ENCODE measurements around the gene ODAD2. TPM values are rescaled to one million over a fixed set of nuclear protein-coding genes. Genes with fewer than 3 reads are reported as not detected.

Gene ODAD2
- total and polyA plus RNA-seq, 2 experiments from 2014 or later = 0.40 to 0.76 TPM

GRCh38 chr10:27948186-27948585 is 50.7 kb downstream of the ODAD2 start:
- H4K20me1 ChIP-seq (ENCODE audit: insufficient read depth, poor library complexity, severe bottlenecking) = no peaks in the 10 kb centered on the region
- no peak for DNase-seq (ENCODE audit: low spot score)
- TF ChIP-seq EZH2 (IDR thresholded peaks at IDR 0.05; ENCODE audit: borderline replicate concordance) = no peak
- no peak for TF ChIP-seq CTCF (IDR thresholded peaks at IDR 0.05; ENCODE audit: poor library complexity)
- no peak for TF ChIP-seq EZH2phosphoT487 (IDR thresholded peaks at IDR 0.05; ENCODE audit: low read depth, severe bottlenecking, unreplicated experiment)
- no peaks in the 10 kb centered on the region for H3K79me2 ChIP-seq
- no peak overlapping the region for H2AFZ ChIP-seq
- H3K27me3 ChIP-seq = peaks cover 6% of the 10 kb centered on the region
- H3K27ac ChIP-seq = no peak overlapping the region
- no peak overlapping the region for H3K4me3 ChIP-seq
- H3K36me3 ChIP-seq (replicated peaks; ENCODE audit: insufficient read depth, low read depth) = no peaks in the 10 kb centered on the region
- no peak overlapping the region for H3K4me2 ChIP-seq
- no peaks in the 10 kb centered on the region for H3K4me1 ChIP-seq (ENCODE audit: insufficient read depth)
- WGBS (ENCODE audit: low lambda C conversion rate, missing lambda C conversion rate) = 60% methylated on average over 1 of the region's 1 CpG
- H3K9me2 ChIP-seq (replicated peaks; ENCODE audit: insufficient read depth) = no peaks in the 10 kb centered on the region
- H3K9me3 ChIP-seq (ENCODE audit: low read depth) = no peaks in the 10 kb centered on the region

GRCh38 chr10:27947540-27947939 is 51.3 kb downstream of the ODAD2 start:
- TF ChIP-seq CTCF (IDR thresholded peaks at IDR 0.05; ENCODE audit: poor library complexity) (no peak), EZH2phosphoT487 (IDR thresholded peaks at IDR 0.05; ENCODE audit: low read depth, severe bottlenecking, unreplicated experiment) (no peak), EZH2 (IDR thresholded peaks at IDR 0.05; ENCODE audit: borderline replicate concordance) (no peak)
- H3K4me3 ChIP-seq = no peak overlapping the region
- H2AFZ ChIP-seq = no peak overlapping the region
- no peak overlapping the region for H3K27ac ChIP-seq
- no peaks in the 10 kb centered on the region for H3K9me3 ChIP-seq (ENCODE audit: low read depth)
- 83% methylated on average over 5 of the region's 5 CpGs for whole genome bisulfite sequencing (ENCODE audit: low lambda C conversion rate, missing lambda C conversion rate)
- H3K9me2 ChIP-seq (replicated peaks; ENCODE audit: insufficient read depth) = no peaks in the 10 kb centered on the region
- H3K27me3 ChIP-seq = peaks cover 6% of the 10 kb centered on the region
- no peak overlapping the region for H3K4me2 ChIP-seq
- no peak for DNase-seq (ENCODE audit: low spot score)
- H3K4me1 ChIP-seq (ENCODE audit: insufficient read depth) = no peaks in the 10 kb centered on the region
- no peaks in the 10 kb centered on the region for H3K79me2 ChIP-seq
- no peaks in the 10 kb centered on the region for H4K20me1 ChIP-seq (ENCODE audit: insufficient read depth, poor library complexity, severe bottlenecking)
- H3K36me3 ChIP-seq (replicated peaks; ENCODE audit: insufficient read depth, low read depth) = no peaks in the 10 kb centered on the region

GRCh38 chr10:27944005-27944404 is 54.9 kb downstream of the ODAD2 start:
- H3K36me3 ChIP-seq (replicated peaks; ENCODE audit: insufficient read depth, low read depth) = no peaks in the 10 kb centered on the region
- no peak for DNase-seq (ENCODE audit: low spot score)
- no peak overlapping the region for H3K4me3 ChIP-seq
- H3K79me2 ChIP-seq = no peaks in the 10 kb centered on the region
- no peaks in the 10 kb centered on the region for H3K9me2 ChIP-seq (replicated peaks; ENCODE audit: insufficient read depth)
- H3K27me3 ChIP-seq = peaks cover 6% of the 10 kb centered on the region
- no peak for TF ChIP-seq CTCF (IDR thresholded peaks at IDR 0.05; ENCODE audit: poor library complexity)
- no peaks in the 10 kb centered on the region for H4K20me1 ChIP-seq (ENCODE audit: insufficient read depth, poor library complexity, severe bottlenecking)
- no peaks in the 10 kb centered on the region for H3K4me1 ChIP-seq (ENCODE audit: insufficient read depth)
- H2AFZ ChIP-seq = no peak overlapping the region
- H3K9me3 ChIP-seq (ENCODE audit: low read depth) = no peaks in the 10 kb centered on the region
- no peak overlapping the region for H3K4me2 ChIP-seq
- 96% methylated on average over 12 of the region's 12 CpGs for WGBS (ENCODE audit: low lambda C conversion rate, missing lambda C conversion rate)
- H3K27ac ChIP-seq = no peak overlapping the region

- no peaks in the 10 kb centered on the region for H3K79me2 ChIP-seq
- WGBS (ENCODE audit: low lambda C conversion rate, missing lambda C conversion rate) = 92% methylated on average over 3 of the region's 3 CpGs
- H3K27ac ChIP-seq = no peak overlapping the region
Measured at GRCh38 chr10:27914888-27915287, 84.0 kb downstream of the ODAD2 start.

More at GRCh38 chr10:27914888-27915287, 84.0 kb downstream of the ODAD2 start:
- Histone ChIP-seq H4K20me1 (ENCODE audit: insufficient read depth, poor library complexity, severe bottlenecking) (no peaks in the 10 kb centered on the region), H3K27me3 (peaks cover 6% of the 10 kb centered on the region), H3K4me1 (ENCODE audit: insufficient read depth) (no peaks in the 10 kb centered on the region), H3K9me2 (replicated peaks; ENCODE audit: insufficient read depth) (no peaks in the 10 kb centered on the region), H3K4me2 (no peak overlapping the region), H3K36me3 (replicated peaks; ENCODE audit: insufficient read depth, low read depth) (no peaks in the 10 kb centered on the region), H3K4me3 (no peak overlapping the region), H3K9me3 (ENCODE audit: low read depth) (no peaks in the 10 kb centered on the region), H2AFZ (no peak overlapping the region)
- TF ChIP-seq CTCF (IDR thresholded peaks at IDR 0.05; ENCODE audit: poor library complexity) (no peak), EZH2 (IDR thresholded peaks at IDR 0.05; ENCODE audit: borderline replicate concordance) (no peak), EZH2phosphoT487 (IDR thresholded peaks at IDR 0.05; ENCODE audit: low read depth, severe bottlenecking, unreplicated experiment) (no peak)
- no peak for DNase-seq (ENCODE audit: low spot score)

Measured in hepatocyte (in vitro differentiated cells).